ENCODE results near the gene CA5A.
"Not testable (repeated sequence)": the region's sequence is repeated elsewhere in the genome, so short reads cannot be mapped to it uniquely, and the experiment has no call there.

Gene CA5A

DNA sequence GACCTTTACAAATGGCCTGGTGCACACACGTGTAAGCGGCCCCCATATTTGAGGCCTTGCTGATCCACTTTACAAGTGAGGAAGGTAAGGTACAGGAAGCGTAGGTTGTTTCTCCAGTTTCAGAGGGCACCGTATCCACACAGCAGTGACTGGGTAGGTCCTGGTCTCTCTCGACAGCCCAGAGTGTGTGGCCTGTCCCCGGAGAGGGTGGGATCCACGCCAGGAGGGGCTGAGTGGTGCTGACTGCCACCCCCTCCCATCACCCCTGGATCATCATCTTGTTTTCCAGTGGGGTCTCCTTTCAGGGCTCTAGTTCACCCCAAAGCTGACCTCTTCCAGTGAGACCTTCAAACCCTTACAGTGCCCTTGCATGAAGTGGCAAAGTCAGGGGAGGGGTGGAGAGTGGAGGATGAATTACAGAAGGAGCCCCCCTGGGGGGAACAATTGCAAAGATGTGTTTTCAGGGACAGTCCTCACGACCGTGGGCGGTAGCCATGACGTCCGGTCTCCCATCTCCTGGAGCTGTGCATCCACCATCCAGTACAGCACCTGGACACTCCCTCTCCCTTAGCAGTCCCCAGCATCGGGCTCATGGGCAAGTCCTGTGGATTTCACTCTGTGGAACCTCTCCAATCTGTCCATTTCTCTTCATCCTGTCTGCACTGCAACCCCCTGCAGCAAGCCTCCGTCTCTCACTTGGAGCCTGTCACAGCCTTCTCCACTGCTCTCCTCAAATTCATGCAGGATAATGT, 10.4 kb upstream of the CA5A start:
- H3K4me3 ChIP-seq (ENCODE audit: low read length), result no peak overlapping the region
- DNase-seq (ENCODE audit: low read depth), result no peak
- TF ChIP-seq, protein P1, sequence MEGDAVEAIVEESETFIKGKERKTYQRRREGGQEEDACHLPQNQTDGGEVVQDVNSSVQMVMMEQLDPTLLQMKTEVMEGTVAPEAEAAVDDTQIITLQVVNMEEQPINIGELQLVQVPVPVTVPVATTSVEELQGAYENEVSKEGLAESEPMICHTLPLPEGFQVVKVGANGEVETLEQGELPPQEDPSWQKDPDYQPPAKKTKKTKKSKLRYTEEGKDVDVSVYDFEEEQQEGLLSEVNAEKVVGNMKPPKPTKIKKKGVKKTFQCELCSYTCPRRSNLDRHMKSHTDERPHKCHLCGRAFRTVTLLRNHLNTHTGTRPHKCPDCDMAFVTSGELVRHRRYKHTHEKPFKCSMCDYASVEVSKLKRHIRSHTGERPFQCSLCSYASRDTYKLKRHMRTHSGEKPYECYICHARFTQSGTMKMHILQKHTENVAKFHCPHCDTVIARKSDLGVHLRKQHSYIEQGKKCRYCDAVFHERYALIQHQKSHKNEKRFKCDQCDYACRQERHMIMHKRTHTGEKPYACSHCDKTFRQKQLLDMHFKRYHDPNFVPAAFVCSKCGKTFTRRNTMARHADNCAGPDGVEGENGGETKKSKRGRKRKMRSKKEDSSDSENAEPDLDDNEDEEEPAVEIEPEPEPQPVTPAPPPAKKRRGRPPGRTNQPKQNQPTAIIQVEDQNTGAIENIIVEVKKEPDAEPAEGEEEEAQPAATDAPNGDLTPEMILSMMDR (conservative IDR thresholded peaks at IDR 0.05; ENCODE audit: low read depth, low read length), result no peak

DNA sequence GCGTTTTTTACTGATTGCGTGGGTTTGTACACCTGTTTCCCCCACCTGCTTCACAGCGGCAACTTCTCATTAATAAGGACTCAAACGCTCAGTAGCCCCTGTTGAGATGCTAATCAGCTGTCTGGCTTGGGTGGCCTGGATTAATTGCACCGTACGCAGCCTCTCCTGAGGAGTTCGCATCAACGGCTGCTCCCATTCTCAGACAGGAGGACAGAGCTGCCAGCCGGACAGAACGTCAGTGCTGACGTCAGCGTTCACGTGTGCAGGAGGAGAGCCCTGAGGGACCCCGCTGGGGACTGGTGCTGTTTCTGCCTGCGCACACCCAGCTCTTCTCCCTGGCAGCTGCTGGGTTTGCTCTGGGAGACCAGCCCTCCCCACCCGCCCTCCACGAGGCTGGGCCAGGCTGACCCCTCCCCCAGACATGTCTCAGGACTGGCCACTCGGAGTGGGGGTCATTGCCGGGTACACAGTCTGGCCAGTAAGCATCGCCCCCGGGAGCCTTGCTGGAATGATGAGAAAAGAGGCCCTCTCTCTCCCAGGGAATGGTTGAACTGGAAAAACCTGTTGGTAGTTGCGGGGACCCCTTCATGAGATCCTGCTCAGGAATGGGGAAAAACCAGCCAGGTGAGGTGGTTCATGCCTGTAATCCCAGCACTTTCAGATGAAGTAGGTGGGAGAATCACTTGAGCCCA, 9.2 kb upstream of the CA5A start:
- DNase-seq (ENCODE audit: low read depth), result peak; percentile 93

GRCh38 chr16:87942680-87943079, 6.4 kb upstream of the CA5A start:
- TF ChIP-seq, protein P1 (conservative IDR thresholded peaks at IDR 0.05; ENCODE audit: low read depth, low read length), result no peak
- DNase-seq (ENCODE audit: low read depth), result no peak
- no peak overlapping the region for H3K4me3 ChIP-seq (ENCODE audit: low read length)

More for the DNA sequence above, 9.2 kb upstream of the CA5A start:
- H3K4me3 ChIP-seq (ENCODE audit: low read length), result peak overlapping the region; percentile 46
- TF ChIP-seq, protein P1 (conservative IDR thresholded peaks at IDR 0.05; ENCODE audit: low read depth, low read length), result no peak

- TF ChIP-seq, protein P1 (conservative IDR thresholded peaks at IDR 0.05; ENCODE audit: low read depth, low read length), result no peak
- H3K4me3 ChIP-seq (ENCODE audit: low read length), result no peak overlapping the region
- no peak for DNase-seq (ENCODE audit: low read depth)
Observed at GRCh38 chr16:87939562-87940423, 3.5 kb upstream of the CA5A start.

- TF ChIP-seq, protein P1 (conservative IDR thresholded peaks at IDR 0.05; ENCODE audit: low read depth, low read length), result no peak
- no peak for DNase-seq (ENCODE audit: low read depth)
Observed at GRCh38 chr16:87938412-87938949, 2.2 kb upstream of the CA5A start.

DNA sequence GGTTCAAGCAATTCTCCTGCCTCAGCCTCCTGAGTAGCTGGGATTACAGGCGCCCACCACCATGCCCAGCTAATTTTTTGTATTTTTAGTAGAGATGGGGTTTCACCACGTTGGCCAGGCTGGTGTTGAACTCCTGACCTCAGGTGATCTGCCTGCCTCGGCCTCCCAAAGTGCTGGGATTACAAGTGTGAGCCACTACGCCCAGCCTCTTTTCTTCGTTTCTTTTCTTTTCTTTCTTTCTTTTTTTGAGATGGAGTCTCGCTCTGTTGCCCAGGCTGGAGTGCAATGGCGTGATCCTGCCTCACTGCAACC, 858 bp upstream of the CA5A start:
- not testable (repeated sequence) for DNase-seq (ENCODE audit: low read depth); H3K4me3 ChIP-seq (ENCODE audit: low read length)

More at GRCh38 chr16:87938412-87938949, 2.2 kb upstream of the CA5A start:
- no peak overlapping the region for H3K4me3 ChIP-seq (ENCODE audit: low read length)

- not testable (repeated sequence) for DNase-seq (ENCODE audit: low read depth); H3K4me3 ChIP-seq (ENCODE audit: low read length)
Observed at GRCh38 chr16:87936016-87936374, 334 bp downstream of the CA5A start.

- not testable (repeated sequence) for H3K4me3 ChIP-seq (ENCODE audit: low read length); DNase-seq (ENCODE audit: low read depth)
Observed at GRCh38 chr16:87934752-87935425, 1.4 kb downstream of the CA5A start.
